Chondrocyte (in vitro differentiated cells): Measurements from ENCODE around the gene TNFRSF1B. TPM values are rescaled to one million over a fixed set of nuclear protein-coding genes. Genes with fewer than 3 reads are reported as not detected.
A peak's percentile ranks its signal among the peaks of the same experiment; 100 is the strongest.

Experiments
- DNase-seq: peaks from one replicate; pipeline ENCODE4 v3.0.0; 2021; ENCODE audit warnings: mixed read lengths, low spot score
- H3K27ac Mint-ChIP-seq: one replicate; pipeline ENCODE4 v1.8.0; 2021; ENCODE audit warnings: mild to moderate bottlenecking, moderate library complexity, mixed read lengths; ENCODE audit not compliant: unreplicated experiment
- H3K27me3 Mint-ChIP-seq: 2 replicates; pipeline ENCODE4 v1.8.0; 2021; ENCODE audit warnings: low read depth, mixed read lengths
- H3K36me3 Mint-ChIP-seq: 2 replicates; pipeline ENCODE4 v1.8.0; 2021; ENCODE audit warnings: low read depth, mixed read lengths
- H3K4me1 Mint-ChIP-seq: 2 replicates; pipeline ENCODE4 v1.8.0; 2021; ENCODE audit warnings: low read depth, mild to moderate bottlenecking, mixed read lengths
- H3K4me3 Mint-ChIP-seq: one replicate; pipeline ENCODE4 v1.8.0; 2021; ENCODE audit warnings: mild to moderate bottlenecking, moderate library complexity, mixed read lengths; ENCODE audit not compliant: unreplicated experiment
- H3K9me3 Mint-ChIP-seq: 2 replicates; pipeline ENCODE4 v1.8.0; 2021; ENCODE audit warnings: low read depth, mixed read lengths
- total RNA-seq: library from RNA; stranded (reverse); gene quantifications from 3 replicates; pipeline ENCODE4 v1.2.1, GENCODE V29; 2021
- TF ChIP-seq, protein P1 (sequence below): fragments of 200-600 bp; sonication (generic); IDR thresholded peaks from 2 replicates; pipeline ENCODE4 v1.5.0; 2021; ENCODE audit warnings: antibody characterized with exemption, mild to moderate bottlenecking, moderate library complexity

The TNFRSF1B gene
- total RNA-seq, 1 donor from 2014 or later = 0.22 TPM

DNA sequence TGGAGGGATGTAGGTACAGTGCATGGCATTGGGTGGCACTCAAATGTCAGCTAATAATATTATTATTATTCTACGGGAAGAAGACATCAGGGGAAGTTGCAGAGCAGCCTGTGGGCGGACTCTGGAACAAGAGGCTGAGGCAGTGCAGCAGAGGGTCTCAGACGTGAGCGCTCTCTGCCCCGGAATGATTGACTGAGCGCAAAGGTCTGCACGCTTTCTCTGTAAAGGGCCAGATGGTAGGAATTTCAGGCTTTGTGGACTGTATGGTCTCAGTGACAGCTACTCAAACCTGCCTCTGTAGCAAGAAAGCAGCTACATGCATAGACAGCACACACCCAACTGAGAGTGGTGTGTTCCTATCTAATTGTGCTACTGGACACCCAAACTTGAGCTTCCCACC is 33.4 kb downstream of the TNFRSF1B start:
- no peak overlapping the region for H3K4me3 Mint-ChIP-seq
- no peaks in the 10 kb centered on the region for H3K9me3 Mint-ChIP-seq
- DNase-seq = no peak
- no peak overlapping the region for H3K27ac Mint-ChIP-seq
- H3K27me3 Mint-ChIP-seq = peaks cover 8% of the 10 kb centered on the region
- H3K36me3 Mint-ChIP-seq = no peaks in the 10 kb centered on the region
- TF ChIP-seq, protein P1, sequence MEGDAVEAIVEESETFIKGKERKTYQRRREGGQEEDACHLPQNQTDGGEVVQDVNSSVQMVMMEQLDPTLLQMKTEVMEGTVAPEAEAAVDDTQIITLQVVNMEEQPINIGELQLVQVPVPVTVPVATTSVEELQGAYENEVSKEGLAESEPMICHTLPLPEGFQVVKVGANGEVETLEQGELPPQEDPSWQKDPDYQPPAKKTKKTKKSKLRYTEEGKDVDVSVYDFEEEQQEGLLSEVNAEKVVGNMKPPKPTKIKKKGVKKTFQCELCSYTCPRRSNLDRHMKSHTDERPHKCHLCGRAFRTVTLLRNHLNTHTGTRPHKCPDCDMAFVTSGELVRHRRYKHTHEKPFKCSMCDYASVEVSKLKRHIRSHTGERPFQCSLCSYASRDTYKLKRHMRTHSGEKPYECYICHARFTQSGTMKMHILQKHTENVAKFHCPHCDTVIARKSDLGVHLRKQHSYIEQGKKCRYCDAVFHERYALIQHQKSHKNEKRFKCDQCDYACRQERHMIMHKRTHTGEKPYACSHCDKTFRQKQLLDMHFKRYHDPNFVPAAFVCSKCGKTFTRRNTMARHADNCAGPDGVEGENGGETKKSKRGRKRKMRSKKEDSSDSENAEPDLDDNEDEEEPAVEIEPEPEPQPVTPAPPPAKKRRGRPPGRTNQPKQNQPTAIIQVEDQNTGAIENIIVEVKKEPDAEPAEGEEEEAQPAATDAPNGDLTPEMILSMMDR = no peak
- H3K4me1 Mint-ChIP-seq = no peaks in the 10 kb centered on the region

DNA sequence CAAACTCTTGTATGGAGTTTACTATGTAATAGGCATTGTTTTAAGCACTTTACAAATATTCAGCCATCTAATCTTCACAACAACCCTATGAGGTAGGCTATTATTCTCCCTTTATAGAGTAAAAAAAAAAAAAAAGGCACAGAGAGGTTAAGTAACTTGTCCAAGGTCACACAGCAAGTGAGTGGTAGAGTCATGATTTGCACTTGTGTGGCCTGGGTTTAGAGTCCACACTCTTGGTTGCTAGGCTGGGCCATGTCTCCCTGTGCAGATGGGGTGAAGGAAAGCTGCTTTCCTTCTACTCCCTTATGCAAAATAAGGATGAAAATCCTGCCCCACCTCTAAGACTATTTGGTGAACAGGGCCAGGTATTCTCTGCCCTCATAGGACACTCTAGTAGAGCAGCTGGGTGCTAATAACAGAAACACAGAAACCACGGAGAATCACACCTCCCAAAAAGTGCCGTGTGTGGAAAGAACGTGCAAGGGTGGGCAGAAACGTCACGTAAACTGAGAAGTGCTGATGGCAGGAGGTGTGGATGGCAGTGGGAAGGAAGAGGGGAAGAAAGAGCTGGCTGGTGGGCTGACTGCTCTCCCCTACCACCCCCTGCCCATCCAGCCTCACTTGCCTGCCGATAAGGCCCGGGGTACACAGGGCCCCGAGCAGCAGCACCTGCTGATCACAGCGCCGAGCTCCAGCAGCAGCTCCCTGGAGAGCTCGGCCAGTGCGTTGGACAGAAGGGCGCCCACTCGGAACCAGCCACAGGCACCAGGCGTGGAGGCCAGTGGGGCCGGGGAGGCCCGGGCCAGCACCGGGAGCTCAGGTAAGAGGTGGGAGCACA is 34.8 kb downstream of the TNFRSF1B start:
- no peak overlapping the region for H3K27ac Mint-ChIP-seq
- no peaks in the 10 kb centered on the region for H3K4me1 Mint-ChIP-seq
- H3K4me3 Mint-ChIP-seq = no peak overlapping the region
- H3K36me3 Mint-ChIP-seq = no peaks in the 10 kb centered on the region
- no peaks in the 10 kb centered on the region for H3K9me3 Mint-ChIP-seq
- TF ChIP-seq, protein P1 = no peak
- H3K27me3 Mint-ChIP-seq = peaks cover 5% of the 10 kb centered on the region
- no peak for DNase-seq

DNA sequence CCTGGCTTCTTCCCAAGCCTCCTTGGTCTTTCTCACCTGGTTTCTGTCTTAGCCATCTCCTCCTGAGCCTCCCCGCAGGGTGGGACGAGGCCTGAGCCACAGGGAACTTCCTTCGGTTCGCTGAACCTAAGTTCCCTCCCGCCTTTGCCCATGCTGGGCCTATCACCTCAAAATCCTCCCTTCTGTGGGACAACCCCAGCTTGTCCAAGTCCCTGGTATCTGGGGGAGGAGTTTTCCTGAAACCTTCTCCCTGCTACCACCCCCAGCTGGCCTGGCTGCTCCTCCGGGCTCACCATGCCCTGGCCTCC is 35.4 kb downstream of the TNFRSF1B start:
- Mint-ChIP-seq H3K27me3 (peaks cover 5% of the 10 kb centered on the region), H3K27ac (no peak overlapping the region), H3K9me3 (no peaks in the 10 kb centered on the region), H3K4me3 (no peak overlapping the region), H3K4me1 (no peaks in the 10 kb centered on the region), H3K36me3 (no peaks in the 10 kb centered on the region)
- TF ChIP-seq, protein P1 = no peak
- no peak for DNase-seq

DNA sequence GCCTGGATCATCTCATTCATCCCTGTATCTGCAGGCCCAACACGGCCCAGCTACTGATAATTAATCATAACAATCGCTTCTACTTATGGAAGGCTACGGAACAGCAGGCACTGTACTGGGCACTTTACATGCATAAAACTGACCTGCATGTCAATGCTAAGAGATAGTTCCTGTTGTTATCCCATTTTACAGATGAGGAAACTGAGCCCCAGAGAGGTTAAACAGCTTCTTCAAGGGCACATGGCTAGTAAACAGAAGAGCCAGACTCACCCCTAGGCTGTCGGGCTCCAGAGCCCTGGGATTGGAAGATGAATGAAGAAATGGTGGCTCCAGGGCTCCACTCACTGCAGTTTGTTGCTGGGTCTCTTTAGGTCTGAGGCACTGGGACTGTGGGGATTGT is 35.8 kb downstream of the TNFRSF1B start:
- Mint-ChIP-seq H3K27me3 (peaks cover 5% of the 10 kb centered on the region), H3K36me3 (no peaks in the 10 kb centered on the region), H3K4me1 (no peaks in the 10 kb centered on the region), H3K4me3 (no peak overlapping the region), H3K27ac (no peak overlapping the region), H3K9me3 (no peaks in the 10 kb centered on the region)
- TF ChIP-seq, protein P1 = no peak
- no peak for DNase-seq

DNA sequence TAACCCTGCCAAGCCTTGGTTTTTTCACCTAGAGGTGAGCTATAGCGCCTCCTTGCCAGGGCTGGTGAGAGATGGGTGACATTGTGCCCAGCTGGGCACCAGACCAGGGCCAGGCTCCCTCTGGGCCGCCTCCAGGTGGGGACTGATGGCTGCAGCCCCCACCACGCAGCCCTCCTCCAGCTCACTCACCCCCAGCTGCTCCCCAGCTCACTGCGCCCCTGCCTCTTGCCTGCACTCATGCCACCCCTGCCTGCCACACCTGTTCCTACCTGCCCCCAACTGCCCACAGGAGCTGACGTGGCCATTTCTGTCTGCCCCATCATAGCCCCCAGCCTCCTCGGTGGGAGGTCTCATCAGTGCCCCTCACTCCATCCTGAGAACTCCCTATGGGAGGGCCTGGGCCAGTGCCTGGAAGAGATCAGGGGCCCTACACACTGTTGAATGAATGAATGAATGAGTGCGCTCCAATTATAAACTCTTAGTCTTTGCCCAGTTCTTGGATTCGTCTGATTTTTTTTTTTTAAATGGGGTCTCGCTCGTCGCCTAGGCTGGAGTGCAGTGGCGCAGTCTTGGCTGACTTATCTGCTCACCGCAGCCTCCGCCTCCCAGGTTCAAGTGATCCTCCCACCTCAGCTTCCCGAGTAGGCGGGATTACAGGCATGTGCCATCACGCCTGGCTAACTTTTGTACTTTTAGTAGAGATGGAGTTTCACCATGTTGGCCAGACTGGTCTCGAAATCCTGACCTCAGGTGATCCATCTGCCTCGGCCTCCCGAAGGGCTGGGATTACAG is 36.6 kb downstream of the TNFRSF1B start:
- H3K4me1 Mint-ChIP-seq = no peaks in the 10 kb centered on the region
- TF ChIP-seq, protein P1 = no peak
- H3K4me3 Mint-ChIP-seq = no peak overlapping the region
- H3K27ac Mint-ChIP-seq = no peak overlapping the region
- peak; percentile 46 for DNase-seq
- peaks cover 10% of the 10 kb centered on the region for H3K27me3 Mint-ChIP-seq
- no peaks in the 10 kb centered on the region for H3K9me3 Mint-ChIP-seq
- no peaks in the 10 kb centered on the region for H3K36me3 Mint-ChIP-seq
